NCI-H2171 treated with DMSO at 0.1 percent for 48 hours (cell line): ENCODE results near the gene ZBTB26.
A peak's percentile ranks its signal among the peaks of the same experiment; 100 is the strongest.
"Not testable (repeated sequence)": the region's sequence is repeated elsewhere in the genome, so short reads cannot be mapped to it uniquely, and the experiment has no call there.

Experiments used
- DNase-seq: peaks from one replicate; lab custom pipeline; 2025; lab: John Stamatoyannopoulos, UW

The ZBTB26 gene

DNA sequence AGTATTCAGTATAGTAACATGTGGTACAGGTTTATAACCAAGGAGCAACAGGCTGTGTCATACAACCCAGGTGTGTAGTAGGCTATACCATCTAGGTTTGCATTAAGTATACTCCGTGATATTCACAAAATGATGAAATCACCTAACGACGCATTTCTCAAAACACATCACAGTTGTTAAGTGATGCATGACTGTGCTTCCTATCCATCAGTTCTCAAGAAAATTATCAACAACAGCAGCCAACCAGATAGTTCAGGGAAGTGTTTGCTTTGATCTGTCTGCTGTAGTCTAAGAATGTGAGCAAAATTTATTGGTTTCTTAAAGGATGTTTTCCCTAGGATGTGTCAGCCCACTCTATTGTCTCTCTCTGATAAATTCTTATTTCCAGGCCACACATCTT, 7.4 kb downstream of the ZBTB26 start:
- no peak for DNase-seq

- no peak for DNase-seq
Measured at GRCh38 chr9:122922713-122923112, 8.6 kb downstream of the ZBTB26 start.

- no peak for DNase-seq
Measured at GRCh38 chr9:122918310-122918709, 13.0 kb downstream of the ZBTB26 start.

DNA sequence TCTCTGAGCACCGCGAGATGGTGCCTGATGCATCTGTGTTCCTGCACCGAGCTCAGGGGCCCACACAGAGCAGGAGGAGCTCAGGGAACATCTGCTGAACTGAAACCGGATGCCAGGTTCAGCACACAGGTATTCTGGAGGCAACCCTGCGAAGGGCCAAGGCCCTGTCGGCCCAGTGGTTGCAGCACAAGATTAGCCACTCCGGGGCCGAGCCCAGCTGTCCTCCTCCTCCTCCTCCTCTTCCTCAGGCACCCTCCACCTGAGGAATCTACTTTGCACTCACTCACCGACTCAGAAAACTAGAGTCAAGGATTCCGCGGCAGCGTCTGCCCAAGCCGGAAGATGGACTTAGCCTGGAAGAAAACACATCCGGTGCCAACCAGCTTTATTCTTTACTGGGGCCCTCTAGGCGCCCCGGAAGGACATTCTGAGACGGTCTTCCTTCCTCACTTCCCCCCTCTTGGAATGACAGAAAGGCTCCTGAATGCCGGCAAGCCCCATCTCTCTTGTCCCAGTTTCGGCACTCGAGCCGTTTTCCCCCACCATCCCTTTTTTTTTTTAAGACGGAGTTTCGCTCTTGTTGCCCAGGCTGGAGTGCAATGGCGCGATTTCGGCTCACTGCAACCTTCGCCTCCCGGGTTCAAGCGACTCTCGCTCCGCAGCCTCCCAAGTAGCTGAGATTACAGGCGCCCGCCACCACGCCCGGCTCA, 18.2 kb downstream of the ZBTB26 start, which contains the start of gene ZBTB6:
Gene ZBTB6, minus strand, starts transcription at position 360 of the 710 bp plus-strand sequence. CDS start 1,251 bp downstream, outside the sequence.
- peak; percentile 96 for DNase-seq

DNA sequence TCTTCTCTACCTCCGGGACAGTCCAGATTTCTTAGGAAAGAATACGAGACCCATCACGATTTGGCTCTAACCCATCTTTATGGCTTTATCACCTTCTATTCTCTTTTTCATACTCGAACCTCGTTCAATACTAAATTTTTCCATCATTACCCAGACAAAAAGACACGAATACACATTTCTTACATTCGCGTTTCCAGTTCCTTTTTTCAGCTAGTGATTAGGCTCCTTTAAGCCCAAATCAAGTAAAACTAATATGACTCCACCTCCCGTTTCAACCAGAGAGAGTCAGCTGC, 18.7 kb downstream of the ZBTB26 start:
- no peak for DNase-seq

DNA sequence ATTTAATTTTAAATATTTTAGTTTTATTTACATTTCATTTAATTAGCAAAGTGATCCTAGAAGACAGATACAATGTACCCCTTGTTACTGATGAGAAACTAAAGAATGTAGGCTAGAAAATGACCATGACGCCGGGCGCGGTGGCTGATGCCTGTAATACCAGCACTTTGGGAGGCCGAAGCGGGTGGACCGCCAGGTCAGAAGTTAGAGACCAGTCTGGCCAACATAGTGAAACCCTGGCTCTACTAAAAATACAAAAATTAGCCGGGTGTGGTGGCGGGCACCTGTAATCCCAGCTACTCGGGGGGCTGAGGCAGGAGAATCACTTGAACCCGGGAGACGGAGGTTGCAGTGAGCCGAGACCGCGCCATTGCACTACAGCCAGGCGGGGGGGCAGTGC, 25.2 kb downstream of the ZBTB26 start:
- DNase-seq = not testable (repeated sequence)

DNA sequence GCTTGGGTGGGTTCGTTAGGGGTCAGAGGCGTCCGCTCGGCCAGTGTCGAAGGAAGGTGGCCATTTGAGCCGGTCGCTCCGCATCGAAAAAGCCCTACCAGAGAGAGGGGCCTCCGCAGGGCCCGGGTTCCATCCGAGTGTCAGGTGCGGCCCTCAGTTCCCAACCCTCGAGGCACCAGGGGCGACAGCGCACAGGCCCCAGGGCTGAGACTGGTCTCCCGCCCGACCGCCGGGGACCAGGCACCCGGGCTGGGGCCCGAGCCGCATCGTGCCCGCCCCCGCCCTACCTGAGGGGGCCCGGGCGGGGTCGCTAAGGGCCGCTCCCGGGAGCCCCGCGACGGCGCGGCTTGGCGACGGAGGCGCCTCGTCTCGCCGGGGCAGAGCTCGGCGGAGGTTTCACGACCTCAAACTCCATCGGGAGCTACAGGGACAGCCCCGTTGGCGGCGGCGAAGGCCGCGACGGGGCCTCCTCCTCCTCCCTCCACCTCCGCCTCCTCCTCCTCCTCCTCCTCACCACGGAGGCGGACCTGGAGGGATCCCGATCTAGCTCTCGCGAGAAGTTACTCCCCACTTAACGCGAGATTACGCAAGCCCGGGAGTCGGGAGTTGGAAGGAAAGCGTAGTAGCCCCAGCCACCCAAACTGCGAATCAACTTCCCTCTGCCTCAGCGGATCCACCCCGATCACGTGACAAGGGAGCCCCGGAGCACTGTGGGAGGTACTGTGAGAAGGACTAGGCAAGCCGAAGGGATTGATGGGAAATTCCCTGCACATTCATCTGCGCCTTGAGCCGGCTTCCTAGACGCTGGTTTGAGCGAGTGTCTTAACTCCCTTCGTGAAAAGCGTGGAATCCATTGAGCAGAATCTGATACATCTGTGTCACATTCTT, 26.2 kb downstream of the ZBTB26 start, which contains the start of gene RC3H2:
Gene RC3H2, minus strand, starts transcription at position 537 of the 888 bp plus-strand sequence. CDS start 7,850 bp downstream, outside the sequence.
- DNase-seq = peak; percentile 100

DNA sequence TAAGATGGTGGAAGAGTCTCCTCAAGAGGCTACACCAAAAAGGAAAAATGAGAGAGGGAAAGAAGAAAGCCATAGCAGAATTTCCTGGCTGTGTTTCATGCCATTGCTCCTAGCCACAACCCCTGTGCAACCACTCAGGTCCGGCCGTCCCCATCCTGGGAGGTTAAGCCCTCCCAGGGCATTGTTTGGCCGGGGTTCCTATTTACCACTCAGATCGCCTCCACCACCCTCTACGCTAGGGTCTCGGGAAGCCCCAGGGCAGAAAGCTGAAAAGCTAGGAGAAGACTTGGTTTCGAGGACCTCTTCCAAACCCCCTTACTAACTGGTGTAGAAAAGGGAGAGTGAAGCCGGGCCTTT, 26.9 kb downstream of the ZBTB26 start:
- peak; percentile 16 for DNase-seq

DNA sequence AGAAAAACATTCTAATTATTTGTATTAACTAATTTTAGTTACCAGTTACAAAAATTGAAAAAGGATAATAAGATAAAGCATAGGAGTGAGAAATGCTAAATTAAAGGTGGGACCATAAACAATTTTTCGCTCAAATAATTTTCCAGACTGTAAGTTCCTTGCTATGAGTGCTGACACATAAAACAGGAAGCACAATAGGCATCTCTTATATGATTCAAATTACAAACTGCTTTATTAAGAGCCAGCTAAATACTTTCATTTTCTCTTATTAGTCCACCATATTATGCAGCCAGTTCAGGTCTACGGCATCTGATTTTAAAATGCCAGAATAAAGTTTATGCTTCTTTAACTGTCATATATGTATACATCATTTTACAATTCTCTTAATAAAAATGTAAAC, 30.5 kb downstream of the ZBTB26 start:
- DNase-seq = no peak

DNA sequence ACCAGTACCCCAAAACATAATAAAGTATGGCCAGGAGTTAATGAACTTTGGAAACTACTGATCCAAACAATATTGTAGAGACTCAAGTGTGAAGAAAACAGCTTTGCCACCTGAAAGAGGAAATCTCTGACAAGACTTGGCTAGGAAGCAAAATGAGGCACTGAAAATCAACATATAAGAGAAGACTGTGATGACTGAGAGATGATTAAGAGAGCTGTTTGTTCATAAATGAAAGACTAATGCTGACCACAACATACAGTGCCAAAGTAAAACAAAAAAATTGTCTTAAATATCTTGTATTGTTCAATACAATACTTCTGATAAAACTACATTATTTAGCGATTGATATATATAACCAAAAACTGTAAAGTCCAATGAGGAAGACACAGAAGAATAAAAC, 33.3 kb downstream of the ZBTB26 start:
- DNase-seq = no peak

DNA sequence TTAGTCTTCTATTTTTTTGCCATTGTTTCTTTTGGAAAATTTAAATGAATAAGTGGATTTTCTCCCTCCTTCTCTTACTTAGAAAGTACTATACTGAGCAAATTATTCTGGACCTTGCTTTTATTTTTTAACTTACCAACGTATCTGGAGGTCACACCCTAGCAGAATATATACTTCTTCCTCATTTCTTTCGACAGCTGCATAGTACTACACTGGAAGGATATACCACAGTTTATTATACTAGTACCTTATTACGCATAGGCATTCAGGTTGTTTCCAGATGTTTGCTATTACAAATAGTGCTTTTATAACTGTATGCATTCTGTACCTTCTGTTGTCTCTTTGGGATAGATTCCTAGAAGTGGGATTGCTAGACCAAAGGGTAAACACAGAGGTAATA, 42.8 kb downstream of the ZBTB26 start:
- no peak for DNase-seq

GRCh38 chr9:122883125-122883524, 48.2 kb downstream of the ZBTB26 start:
- DNase-seq = no peak

DNA sequence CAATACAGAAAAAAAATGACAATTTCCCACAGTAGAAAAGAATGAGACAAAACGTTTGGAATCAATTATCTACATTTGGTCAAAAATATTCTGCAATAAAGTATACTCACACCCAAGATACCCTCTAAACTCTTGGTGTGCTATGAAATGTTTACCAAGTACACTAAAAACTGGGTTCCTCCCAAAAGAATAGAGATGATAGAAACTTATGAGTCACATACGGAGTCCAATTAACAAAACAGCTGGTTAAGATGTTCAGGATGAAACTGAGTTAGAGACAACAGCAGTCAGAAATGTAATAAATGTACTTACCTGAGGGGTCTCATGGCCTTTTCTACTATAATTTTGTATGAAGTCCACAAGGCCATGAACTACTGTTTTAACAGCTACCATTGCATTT, 51.9 kb downstream of the ZBTB26 start:
- DNase-seq = no peak

GRCh38 chr9:122875523-122875922, 55.8 kb downstream of the ZBTB26 start:
- DNase-seq = no peak

GRCh38 chr9:122867276-122867675, 64.0 kb downstream of the ZBTB26 start:
- not testable (repeated sequence) for DNase-seq

GRCh38 chr9:122866079-122866478, 65.2 kb downstream of the ZBTB26 start:
- DNase-seq = no peak
